ENCODE data around the gene ATL1. TPM values are rescaled to one million over a fixed set of nuclear protein-coding genes. Genes with fewer than 3 reads are reported as not detected.

Gene ATL1
- total RNA-seq, 1 donor from 2014 or later = 5.9 TPM

DNA sequence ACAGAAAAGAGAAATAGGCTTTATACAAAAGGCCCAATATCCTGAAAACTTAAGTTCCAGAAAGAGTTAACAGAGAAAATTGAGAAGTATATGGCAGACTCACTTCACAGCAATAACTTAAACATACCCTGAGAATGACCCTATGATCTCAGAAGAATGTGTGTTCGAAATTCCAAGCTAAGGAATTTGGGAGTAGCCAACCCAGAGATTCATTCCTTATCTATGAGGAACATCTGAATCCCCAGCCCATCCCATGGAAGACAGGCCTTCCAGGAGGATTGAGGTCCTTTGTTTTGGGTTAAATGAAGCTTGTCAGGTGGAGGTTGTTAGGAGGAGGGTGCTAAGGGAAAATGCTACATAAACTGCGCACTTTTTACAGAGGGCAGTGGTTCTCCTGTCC lies 115.7 kb downstream of the ATL1 start:
- TF ChIP-seq, protein P1, sequence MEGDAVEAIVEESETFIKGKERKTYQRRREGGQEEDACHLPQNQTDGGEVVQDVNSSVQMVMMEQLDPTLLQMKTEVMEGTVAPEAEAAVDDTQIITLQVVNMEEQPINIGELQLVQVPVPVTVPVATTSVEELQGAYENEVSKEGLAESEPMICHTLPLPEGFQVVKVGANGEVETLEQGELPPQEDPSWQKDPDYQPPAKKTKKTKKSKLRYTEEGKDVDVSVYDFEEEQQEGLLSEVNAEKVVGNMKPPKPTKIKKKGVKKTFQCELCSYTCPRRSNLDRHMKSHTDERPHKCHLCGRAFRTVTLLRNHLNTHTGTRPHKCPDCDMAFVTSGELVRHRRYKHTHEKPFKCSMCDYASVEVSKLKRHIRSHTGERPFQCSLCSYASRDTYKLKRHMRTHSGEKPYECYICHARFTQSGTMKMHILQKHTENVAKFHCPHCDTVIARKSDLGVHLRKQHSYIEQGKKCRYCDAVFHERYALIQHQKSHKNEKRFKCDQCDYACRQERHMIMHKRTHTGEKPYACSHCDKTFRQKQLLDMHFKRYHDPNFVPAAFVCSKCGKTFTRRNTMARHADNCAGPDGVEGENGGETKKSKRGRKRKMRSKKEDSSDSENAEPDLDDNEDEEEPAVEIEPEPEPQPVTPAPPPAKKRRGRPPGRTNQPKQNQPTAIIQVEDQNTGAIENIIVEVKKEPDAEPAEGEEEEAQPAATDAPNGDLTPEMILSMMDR (IDR thresholded peaks at IDR 0.05) = no peak
- ATAC-seq = no peak
- H3K4me1 ChIP-seq = no peaks in the 10 kb centered on the region
- no peak overlapping the region for H3K4me3 ChIP-seq
- no peak overlapping the region for H3K27ac ChIP-seq
- intact Hi-C loops (cut with DNase I) = no loop called here
- H3K9me3 ChIP-seq = no peaks in the 10 kb centered on the region
- H3K27me3 ChIP-seq = no peaks in the 10 kb centered on the region
- no peak for DNase-seq
- H3K36me3 ChIP-seq = no peaks in the 10 kb centered on the region

DNA sequence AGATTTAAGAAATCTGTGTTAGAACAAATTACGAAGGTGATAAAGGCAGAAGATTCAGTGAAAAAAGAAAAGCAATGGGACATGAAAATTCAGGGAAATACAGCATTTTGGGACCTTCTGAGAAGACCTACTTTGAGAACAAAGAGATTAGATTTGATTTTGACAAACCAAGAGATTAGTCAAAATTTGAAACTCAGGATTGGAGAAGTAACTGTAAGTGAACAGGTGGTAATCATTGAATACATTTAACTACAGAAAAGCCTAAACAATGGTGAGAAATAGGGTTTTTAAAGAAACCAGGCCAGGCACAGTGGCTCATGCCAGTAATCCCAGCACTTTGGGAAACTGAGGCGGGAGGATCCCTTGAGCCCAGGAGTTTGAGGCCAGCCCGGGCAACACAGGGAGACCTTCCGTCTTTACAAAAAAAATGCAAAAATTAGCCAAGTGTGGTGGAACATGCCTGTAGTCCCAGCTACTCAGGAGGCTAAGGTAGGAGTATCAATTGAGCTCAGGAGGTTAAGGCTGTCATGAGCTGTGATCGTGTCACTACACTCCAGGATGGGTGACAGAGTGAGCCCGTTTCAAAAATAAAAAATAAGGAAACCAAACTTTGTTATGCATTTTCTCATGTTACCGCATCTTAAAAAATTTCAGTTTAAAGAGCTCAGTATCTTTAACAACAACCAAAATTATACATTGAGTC lies 117.0 kb downstream of the ATL1 start:
- no peak overlapping the region for H3K4me3 ChIP-seq
- no peaks in the 10 kb centered on the region for H3K9me3 ChIP-seq
- TF ChIP-seq, protein P1 (IDR thresholded peaks at IDR 0.05) = no peak
- DNase-seq (no peak), ATAC-seq (no peak)
- no peaks in the 10 kb centered on the region for H3K36me3 ChIP-seq
- intact Hi-C loops (cut with DNase I) = no loop called here
- no peak overlapping the region for H3K27ac ChIP-seq
- no peaks in the 10 kb centered on the region for H3K4me1 ChIP-seq
- no peaks in the 10 kb centered on the region for H3K27me3 ChIP-seq

DNA sequence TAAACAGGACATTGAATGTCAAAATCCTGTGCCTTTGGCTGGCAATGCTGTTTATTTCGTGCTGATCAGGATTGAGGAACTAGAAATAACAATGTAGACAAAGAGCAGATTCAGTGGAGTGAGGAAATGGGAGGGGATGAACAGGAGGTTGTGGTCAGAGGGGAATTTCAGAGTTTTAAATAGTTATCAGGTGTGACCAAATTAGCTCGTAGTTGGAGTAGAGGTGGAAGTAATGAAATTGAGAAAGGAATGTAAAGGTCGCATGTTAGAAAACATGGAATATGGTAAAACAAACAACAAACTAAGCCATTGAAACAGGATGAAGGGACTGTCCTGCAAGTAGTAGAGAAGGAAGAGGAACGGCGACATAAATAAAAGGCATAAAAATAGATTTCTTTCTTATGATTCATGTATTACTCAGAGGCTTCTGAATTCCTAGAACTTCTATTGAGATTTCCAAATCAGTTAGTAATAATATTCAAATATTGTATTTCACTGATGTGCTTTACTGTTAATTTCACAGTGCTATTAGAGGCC lies 117.7 kb downstream of the ATL1 start:
- DNase-seq (no peak), ATAC-seq (peak; percentile 66)
- Histone ChIP-seq H3K36me3 (no peaks in the 10 kb centered on the region), H3K9me3 (no peaks in the 10 kb centered on the region), H3K4me3 (no peak overlapping the region), H3K27ac (peak overlapping the region; percentile 7), H3K27me3 (no peaks in the 10 kb centered on the region), H3K4me1 (no peaks in the 10 kb centered on the region)
- intact Hi-C loops (cut with DNase I) = no loop called here
- TF ChIP-seq, protein P1 (IDR thresholded peaks at IDR 0.05) = no peak

DNA sequence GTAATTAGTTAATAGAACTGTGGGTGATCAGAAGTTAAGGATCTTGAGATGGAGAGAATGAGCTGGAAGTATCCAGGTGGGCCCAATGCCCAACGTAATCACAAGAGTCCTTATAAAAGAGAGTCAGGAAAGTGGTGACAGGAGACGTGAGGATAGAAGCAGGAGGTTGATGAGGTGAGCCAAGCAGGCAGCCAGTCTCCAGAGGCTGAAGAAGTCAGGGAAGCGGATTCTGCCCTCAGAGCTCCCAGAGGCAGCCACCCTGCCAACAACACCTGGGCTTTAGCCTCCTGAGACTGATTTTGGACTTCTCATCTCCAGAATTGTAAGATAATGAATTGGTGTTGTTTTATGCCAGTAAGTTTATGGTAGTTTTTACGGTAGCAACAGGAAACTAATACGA lies 118.2 kb downstream of the ATL1 start:
- DNase-seq (no peak), ATAC-seq (no peak)
- Histone ChIP-seq H3K27ac (peak overlapping the region; percentile 7), H3K9me3 (no peaks in the 10 kb centered on the region), H3K36me3 (no peaks in the 10 kb centered on the region), H3K4me3 (no peak overlapping the region), H3K27me3 (no peaks in the 10 kb centered on the region), H3K4me1 (no peaks in the 10 kb centered on the region)
- intact Hi-C loops (cut with DNase I) = no loop called here
- TF ChIP-seq, protein P1 (IDR thresholded peaks at IDR 0.05) = no peak

DNA sequence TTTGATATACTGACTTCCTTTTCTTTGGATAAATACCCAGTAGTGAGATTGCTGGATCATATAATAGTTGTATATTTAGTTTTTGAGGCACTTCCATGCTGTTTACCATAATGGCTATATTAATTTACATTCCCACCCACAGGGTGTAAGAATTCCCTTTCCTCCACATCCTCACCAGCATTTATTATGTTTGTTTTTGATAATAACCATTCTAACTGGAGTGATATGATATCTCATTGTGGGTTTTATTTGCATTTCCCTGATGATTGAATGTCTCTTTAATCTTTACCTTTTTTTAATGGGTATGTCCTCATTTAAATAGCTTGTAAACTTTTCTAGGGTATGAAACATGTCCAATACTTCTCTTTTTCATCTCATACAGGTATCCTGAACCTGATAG lies 119.7 kb downstream of the ATL1 start:
- intact Hi-C loops (cut with DNase I) = no loop called here
- Histone ChIP-seq H3K36me3 (no peaks in the 10 kb centered on the region), H3K27me3 (no peaks in the 10 kb centered on the region), H3K4me3 (no peak overlapping the region), H3K27ac (no peak overlapping the region), H3K4me1 (no peaks in the 10 kb centered on the region), H3K9me3 (no peaks in the 10 kb centered on the region)
- TF ChIP-seq, protein P1 (IDR thresholded peaks at IDR 0.05) = no peak
- no peak for DNase-seq
- no peak for ATAC-seq

Other genes starting within 250 kb of the ATL1 start
- gene L2HGDH, start 247.9 kb upstream of the ATL1 start, total RNA-seq = 4.5 TPM
- 16.0 TPM for gene DMAC2L, start 247.8 kb upstream of the ATL1 start, total RNA-seq
- 20.7 TPM for gene CDKL1, start 163.3 kb upstream of the ATL1 start, total RNA-seq
- 46.3 TPM for gene MAP4K5, start 27.6 kb upstream of the ATL1 start, total RNA-seq
- 42.8 TPM for gene SAV1, start 108.2 kb downstream of the ATL1 start, total RNA-seq

Measured in upper lobe of right lung (tissue), 1 donor.